GM21423 (cell line): ENCODE measurements around the gene RHOH.
"Not testable (repeated sequence)": the region's sequence is repeated elsewhere in the genome, so short reads cannot be mapped to it uniquely, and the experiment has no call there.

Experiments
- ATAC-seq: cut with Tn5 transposase; IDR thresholded peaks from one replicate; pipeline ENCODE4 v1.9.1; 2021; ENCODE audit warnings: mild to moderate bottlenecking, moderate library complexity; ENCODE audit not compliant: unreplicated experiment

Gene RHOH

GRCh38 chr4:40256817-40257216 is 60.0 kb downstream of the RHOH start:
- ATAC-seq = no peak

GRCh38 chr4:40258627-40259026 is 61.8 kb downstream of the RHOH start:
- ATAC-seq = no peak

- no peak for ATAC-seq
These were observed 64.6 kb downstream of the RHOH start for GRCh38 chr4:40261231-40262076.

GRCh38 chr4:40262077-40262528 is 65.3 kb downstream of the RHOH start:
- no peak for ATAC-seq

DNA sequence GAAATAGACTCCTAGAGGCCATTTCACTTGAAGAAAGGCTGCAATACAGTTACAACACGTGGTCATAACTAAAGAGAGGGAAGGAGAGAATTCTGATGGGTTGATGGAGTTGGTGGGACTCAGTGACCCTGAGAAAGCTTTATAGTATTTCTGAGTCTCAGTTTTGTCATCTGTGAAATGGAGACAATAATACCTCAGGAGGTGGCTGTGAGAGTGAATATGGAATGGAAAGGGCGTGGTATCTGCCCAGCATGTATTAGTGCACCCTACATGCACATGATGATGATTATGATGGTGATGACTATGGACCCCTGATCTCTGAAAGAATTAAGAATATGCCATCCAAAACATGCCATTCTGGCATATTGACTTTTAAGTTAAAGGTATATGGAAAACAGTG is 66.0 kb downstream of the RHOH start:
- ATAC-seq = no peak

- no peak for ATAC-seq
These were observed 67.7 kb downstream of the RHOH start for GRCh38 chr4:40264497-40264896.

GRCh38 chr4:40264995-40265909 is 68.4 kb downstream of the RHOH start:
- peak; percentile 59 for ATAC-seq

DNA sequence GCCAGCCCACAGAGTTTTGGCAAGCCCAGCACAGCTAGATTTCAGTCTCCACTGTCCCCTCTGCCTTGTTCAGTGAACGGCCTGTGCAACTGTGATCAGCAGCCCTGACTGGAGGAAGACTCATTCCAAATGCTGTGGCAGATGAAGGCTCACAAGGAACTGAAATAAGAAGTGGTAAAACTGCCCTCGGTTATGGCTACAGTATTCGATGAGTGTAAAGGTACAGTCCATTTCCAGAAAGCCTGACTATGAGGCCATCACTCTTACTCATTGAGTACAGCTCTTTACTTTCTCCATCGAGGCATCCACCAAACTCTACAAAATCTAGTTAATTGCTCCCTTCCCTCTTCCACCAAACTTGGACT is 69.1 kb downstream of the RHOH start:
- no peak for ATAC-seq

- no peak for ATAC-seq
These were observed 72.3 kb downstream of the RHOH start for GRCh38 chr4:40269133-40269532.

- ATAC-seq = no peak
These were observed 73.8 kb downstream of the RHOH start for GRCh38 chr4:40270609-40271008.

- no peak for ATAC-seq
These were observed 78.4 kb downstream of the RHOH start for GRCh38 chr4:40275065-40275730.

DNA sequence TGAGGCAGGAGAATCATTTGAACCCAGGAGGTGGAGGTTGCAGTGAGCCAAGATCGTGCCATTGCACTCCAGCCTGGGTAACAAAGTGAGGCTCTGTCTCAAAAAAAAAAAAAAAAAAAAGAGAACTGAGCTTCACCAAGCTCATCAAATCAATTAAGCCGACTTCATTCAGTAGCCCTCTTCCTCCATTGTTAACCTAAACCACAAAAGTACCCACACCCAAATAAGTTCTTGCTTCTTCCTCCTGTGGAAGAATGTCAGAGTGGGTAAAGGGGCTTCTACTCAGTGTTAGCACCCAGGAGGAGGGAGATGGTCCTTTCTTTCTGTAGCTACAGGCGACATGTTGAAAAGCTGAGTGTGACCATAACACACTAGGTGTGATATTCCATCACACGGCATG is 79.7 kb downstream of the RHOH start:
- ATAC-seq = no peak

DNA sequence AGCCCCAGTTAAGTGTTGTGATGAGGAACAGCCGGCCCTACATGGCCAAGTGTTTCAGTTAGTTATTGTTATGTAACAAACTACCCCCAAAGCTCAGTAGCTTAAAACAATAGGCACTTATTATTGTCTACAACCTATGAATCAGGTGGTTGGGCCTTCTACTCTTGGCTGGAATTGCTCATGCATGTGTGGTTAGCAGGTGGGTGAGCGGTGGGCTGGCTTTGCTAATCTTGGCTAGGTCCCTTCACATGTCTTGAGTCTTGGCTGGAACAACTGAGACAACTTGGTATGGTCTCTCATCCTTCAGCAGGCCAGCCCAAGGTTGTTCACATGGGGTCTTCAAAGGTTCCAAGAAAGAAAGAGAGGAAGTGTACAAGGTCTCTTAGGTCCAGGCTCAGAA is 83.8 kb downstream of the RHOH start:
- ATAC-seq = no peak

DNA sequence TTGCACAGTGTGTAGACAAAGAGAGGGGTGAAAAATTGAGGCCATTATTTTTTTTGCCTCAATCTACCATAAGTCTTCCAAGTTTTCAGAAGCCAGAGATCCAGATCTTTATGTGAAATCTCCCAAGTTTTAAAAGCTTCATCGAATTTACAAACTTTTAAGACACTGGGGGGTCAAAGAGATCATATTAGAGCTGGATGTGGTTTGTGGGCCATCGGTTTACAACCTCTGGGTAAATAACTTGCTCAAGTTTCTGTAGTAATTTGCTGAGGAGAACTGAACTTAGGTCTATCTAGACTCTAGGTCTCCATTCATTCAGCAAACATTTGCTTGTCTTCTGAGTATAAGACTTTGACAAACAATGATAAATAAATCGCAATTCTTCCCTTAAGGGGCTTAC is 84.3 kb downstream of the RHOH start:
- no peak for ATAC-seq

DNA sequence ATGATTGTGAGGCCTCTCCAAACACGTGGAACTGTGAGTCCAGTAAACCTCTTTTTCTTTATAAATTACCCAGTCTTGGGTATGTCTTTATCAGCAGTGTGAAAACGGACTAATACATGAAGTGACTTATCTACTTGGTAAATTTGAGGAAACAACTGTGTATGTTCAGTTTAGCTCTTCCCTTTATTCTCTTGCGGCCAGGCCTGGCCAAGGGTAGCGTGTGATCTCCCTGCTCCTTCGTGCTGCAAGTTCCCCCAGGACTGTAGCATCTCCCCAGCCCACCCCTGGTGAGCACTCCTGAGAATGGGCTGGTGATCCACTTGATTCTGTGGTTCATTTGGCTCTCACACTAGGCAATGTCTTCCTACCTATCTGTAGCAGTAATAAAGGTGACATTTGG is 85.1 kb downstream of the RHOH start:
- no peak for ATAC-seq

GRCh38 chr4:40282857-40283256 is 86.0 kb downstream of the RHOH start:
- ATAC-seq = not testable (repeated sequence)

GRCh38 chr4:40283413-40283812 is 86.6 kb downstream of the RHOH start:
- ATAC-seq = no peak

DNA sequence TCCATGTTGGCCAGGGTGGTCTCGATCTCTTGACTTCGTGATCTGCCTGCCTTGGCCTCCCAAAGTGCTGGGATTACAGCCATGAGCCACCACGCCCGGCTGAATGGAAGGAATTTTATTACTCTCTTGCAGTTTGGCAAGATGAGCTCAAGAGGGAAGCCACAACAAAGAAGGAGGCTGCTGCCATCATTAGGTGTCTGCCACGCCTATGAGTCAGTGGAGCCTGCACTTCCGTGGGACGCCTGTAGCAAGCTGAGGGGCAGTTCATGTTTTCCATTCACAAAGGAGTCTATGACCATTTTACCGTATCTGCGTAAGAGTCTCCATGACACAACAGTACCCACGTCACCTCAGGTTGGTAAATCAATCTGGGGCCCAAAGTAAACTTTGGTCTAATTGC is 87.1 kb downstream of the RHOH start:
- ATAC-seq = no peak

DNA sequence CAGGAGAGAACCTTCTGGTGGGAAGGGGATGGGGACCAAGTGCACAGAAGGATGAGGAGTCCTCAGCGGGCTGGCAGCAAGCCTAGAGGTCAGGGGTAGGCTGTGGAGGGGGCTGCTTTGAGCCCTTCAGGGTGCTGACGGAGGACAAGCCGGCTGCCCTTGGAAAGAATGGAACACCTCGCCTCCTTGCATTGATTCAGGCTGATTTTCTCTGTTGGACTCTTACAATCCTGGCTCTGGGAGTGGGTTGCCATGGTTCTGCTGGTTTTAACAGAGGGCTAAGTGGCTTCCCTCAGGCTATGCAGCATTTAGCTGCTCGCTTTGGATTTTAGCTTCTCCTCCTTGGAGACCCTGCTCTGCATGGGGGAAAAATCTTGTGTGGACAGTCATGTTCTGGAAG is 88.9 kb downstream of the RHOH start:
- no peak for ATAC-seq

DNA sequence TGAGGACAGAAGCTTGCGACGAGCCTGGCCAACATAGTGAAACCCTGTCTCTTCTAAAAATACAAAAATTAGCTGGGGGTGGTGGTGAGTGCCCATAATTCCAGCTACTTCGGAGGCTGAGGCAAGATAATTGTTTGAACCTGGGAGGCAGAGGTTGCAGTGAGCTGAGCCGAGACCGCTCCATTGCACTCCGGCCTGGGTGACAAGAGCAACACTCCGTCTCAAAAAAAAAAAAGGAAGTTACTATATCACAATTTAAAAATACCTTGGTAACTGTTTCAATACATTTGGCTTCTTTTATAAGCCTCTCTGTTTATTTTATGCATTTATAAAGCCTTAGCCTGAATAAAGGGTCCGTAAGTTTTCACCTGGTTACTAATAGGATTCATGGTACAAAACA is 91.7 kb downstream of the RHOH start:
- no peak for ATAC-seq
